Gastrocnemius medialis (tissue), 4 donors: ENCODE results near the gene CLSTN2. TPM values are rescaled to one million over a fixed set of nuclear protein-coding genes. Genes with fewer than 3 reads are reported as not detected.

ENCODE experiments used
- ATAC-seq, 2 donors: fragments of 150-250 bp; one replicate each; pipeline ENCODE4 v1.9.1; 2016
- DNase-seq, 2 donors: peaks; one replicate each; pipeline ENCODE4 v3.0.0-alpha.2; 2019
- H3K27ac ChIP-seq, 4 donors: fragments of 200-600 bp; sonication (generic); 1 replicate in 1 of 4; 2 replicates in 3 of 4; pipeline ENCODE4 v1.5.1; 2016 to 2018; ENCODE audit warnings: mild to moderate bottlenecking in 2 of 4, moderate library complexity in 1 of 4
- H3K27me3 ChIP-seq, 3 donors: fragments of 200-600 bp; sonication (generic) in 2 of 3; 1 replicate in 1 of 3; 2 replicates in 2 of 3; pipeline versions ENCODE4 v1.5.1 to v1.6.0; 2016 to 2019; ENCODE audit warnings: mild to moderate bottlenecking in 1 of 3, moderate library complexity in 1 of 3
- H3K36me3 ChIP-seq, 2 donors: fragments of 200-600 bp; sonication (generic) in 1 of 2; one replicate each; pipeline ENCODE4 v1.5.1; 2017 to 2018
- H3K4me1 ChIP-seq, 2 donors: fragments of 200-600 bp; sonication (generic) in 1 of 2; one replicate each; pipeline ENCODE4 v1.5.1; 2016 to 2017; ENCODE audit warnings: mild to moderate bottlenecking in 2 of 2
- H3K4me3 ChIP-seq, 4 donors: fragments of 200-600 bp; sonication (generic) in 3 of 4; 1 replicate in 1 of 4; 2 replicates in 3 of 4; pipeline ENCODE4 v1.5.1; 2016 to 2019; ENCODE audit warnings: mild to moderate bottlenecking in 2 of 4
- H3K9me3 ChIP-seq, 3 donors: fragments of 200-600 bp; sonication (generic) in 2 of 3; 1 replicate in 1 of 3; 2 replicates in 2 of 3; pipeline ENCODE4 v1.5.1; 2016 to 2019
- CTCF ChIP-seq, 5 experiments: fragments of 450-650 bp in 3 of 5; fragments of 200-600 bp in 2 of 5; sonication (generic) in 2 of 5; IDR thresholded peaks in 4 of 5; conservative IDR thresholded peaks in 1 of 5; 1 replicate in 4 of 5; 2 replicates in 1 of 5; pipeline ENCODE4 v1.5.1; 2016 to 2019; ENCODE audit warnings: antibody characterized with exemption in 5 of 5, mild to moderate bottlenecking in 3 of 5, moderate library complexity in 3 of 5
- POLR2A ChIP-seq, 2 donors: fragments of 450-650 bp; IDR thresholded peaks; one replicate each; pipeline ENCODE4 v1.6.1; 2017; ENCODE audit warnings: antibody characterized with exemption in 2 of 2, mild to moderate bottlenecking in 2 of 2, moderate library complexity in 2 of 2
- in situ Hi-C, 4 donors: fragments of 200-750 bp; cut with MboI; loops; one replicate each; pipeline versions ENCODE4 v1.15.0 to v1.8.0; 2017; ENCODE audit warnings: low sequenced_read_pairs in 4 of 4
- intact Hi-C: fragments of 100-400 bp; cut with DNase I; formaldehyde crosslinking; loops from one replicate; pipeline ENCODE4 v1.15.1; 2023; ENCODE audit warnings: low total_unique reads
- total RNA-seq, 4 donors: library from RNA; depleted of rRNA; stranded (reverse); fragments of >200 nt; gene quantifications; one replicate each; pipeline versions ENCODE4 v1.1.0 to v1.2.3, GENCODE V29; 2016

CLSTN2 gene
- total RNA-seq, 4 donors from 2014 or later: 1.1 to 4.9 (median 4.0) TPM

- no peak for DNase-seq
- no peak overlapping the region for H3K27ac ChIP-seq
- intact Hi-C loops (no loop called here), in situ Hi-C loops (no loop called here)
- H3K27me3 ChIP-seq: no peaks in the 10 kb centered on the region
- ATAC-seq: no peak
- H3K4me1 ChIP-seq: no peaks in the 10 kb centered on the region
- H3K9me3 ChIP-seq: no peaks in the 10 kb centered on the region
- H3K4me3 ChIP-seq: no peak overlapping the region
- no peaks in the 10 kb centered on the region for H3K36me3 ChIP-seq
- no peak for TF ChIP-seq CTCF (IDR thresholded peaks at IDR 0.05 in 4 of 5, conservative IDR thresholded peaks at IDR 0.05 in 1 of 5)
- no peak for TF ChIP-seq POLR2A (IDR thresholded peaks at IDR 0.05)
Measured at GRCh38 chr3:139953131-139953910, 18.3 kb downstream of the CLSTN2 start.

- in situ Hi-C loops (no loop called here), intact Hi-C loops (no loop called here)
- ATAC-seq: no peak
- Histone ChIP-seq H3K4me3 (no peak overlapping the region), H3K4me1 (no peaks in the 10 kb centered on the region), H3K27me3 (no peaks in the 10 kb centered on the region), H3K36me3 (no peaks in the 10 kb centered on the region), H3K27ac (no peak overlapping the region), H3K9me3 (no peaks in the 10 kb centered on the region)
- DNase-seq: no peak
- no peak for TF ChIP-seq POLR2A (IDR thresholded peaks at IDR 0.05)
- TF ChIP-seq CTCF (IDR thresholded peaks at IDR 0.05 in 4 of 5, conservative IDR thresholded peaks at IDR 0.05 in 1 of 5): no peak
Measured at GRCh38 chr3:139954146-139954860, 19.3 kb downstream of the CLSTN2 start.

GRCh38 chr3:139957844-139958243 lies 22.9 kb downstream of the CLSTN2 start:
- intact Hi-C loops: no loop called here

GRCh38 chr3:139969386-139969785 lies 34.4 kb downstream of the CLSTN2 start:
- TF ChIP-seq POLR2A (IDR thresholded peaks at IDR 0.05) (no peak), CTCF (IDR thresholded peaks at IDR 0.05 in 4 of 5, conservative IDR thresholded peaks at IDR 0.05 in 1 of 5) (no peak)
- no peak for ATAC-seq

More at GRCh38 chr3:139957844-139958243, 22.9 kb downstream of the CLSTN2 start:
- no peaks in the 10 kb centered on the region for H3K27me3 ChIP-seq
- no peaks in the 10 kb centered on the region for H3K36me3 ChIP-seq
- H3K27ac ChIP-seq: no peak overlapping the region
- TF ChIP-seq POLR2A (IDR thresholded peaks at IDR 0.05): no peak
- TF ChIP-seq CTCF (IDR thresholded peaks at IDR 0.05 in 4 of 5, conservative IDR thresholded peaks at IDR 0.05 in 1 of 5): no peak
- in situ Hi-C loops: no loop called here
- no peaks in the 10 kb centered on the region for H3K4me1 ChIP-seq
- DNase-seq (no peak), ATAC-seq (no peak)
- H3K4me3 ChIP-seq: no peak overlapping the region
- no peaks in the 10 kb centered on the region for H3K9me3 ChIP-seq

More at GRCh38 chr3:139969386-139969785, 34.4 kb downstream of the CLSTN2 start:
- Histone ChIP-seq H3K4me3 (no peak overlapping the region), H3K4me1 (no peaks in the 10 kb centered on the region), H3K9me3 (no peaks in the 10 kb centered on the region), H3K36me3 (no peaks in the 10 kb centered on the region), H3K27me3 (no peaks in the 10 kb centered on the region), H3K27ac (no peak overlapping the region)
- no peak for DNase-seq
- in situ Hi-C loops (no loop called here), intact Hi-C loops (loop anchor here (10.0 kb wide), 1 partner anchor 875 kb away; no protein-coding TSS in a partner anchor)
